ENCODE data around the gene AKT1S1. TPM values are rescaled to one million over a fixed set of nuclear protein-coding genes. Genes with fewer than 3 reads are reported as not detected.

The AKT1S1 gene
- total and polyA plus RNA-seq, 2 of the 13 experiments (the other 11 are each of a cell fraction or from before 2014, with no cell fraction given) = 13.5 to 27.8 TPM

DNA sequence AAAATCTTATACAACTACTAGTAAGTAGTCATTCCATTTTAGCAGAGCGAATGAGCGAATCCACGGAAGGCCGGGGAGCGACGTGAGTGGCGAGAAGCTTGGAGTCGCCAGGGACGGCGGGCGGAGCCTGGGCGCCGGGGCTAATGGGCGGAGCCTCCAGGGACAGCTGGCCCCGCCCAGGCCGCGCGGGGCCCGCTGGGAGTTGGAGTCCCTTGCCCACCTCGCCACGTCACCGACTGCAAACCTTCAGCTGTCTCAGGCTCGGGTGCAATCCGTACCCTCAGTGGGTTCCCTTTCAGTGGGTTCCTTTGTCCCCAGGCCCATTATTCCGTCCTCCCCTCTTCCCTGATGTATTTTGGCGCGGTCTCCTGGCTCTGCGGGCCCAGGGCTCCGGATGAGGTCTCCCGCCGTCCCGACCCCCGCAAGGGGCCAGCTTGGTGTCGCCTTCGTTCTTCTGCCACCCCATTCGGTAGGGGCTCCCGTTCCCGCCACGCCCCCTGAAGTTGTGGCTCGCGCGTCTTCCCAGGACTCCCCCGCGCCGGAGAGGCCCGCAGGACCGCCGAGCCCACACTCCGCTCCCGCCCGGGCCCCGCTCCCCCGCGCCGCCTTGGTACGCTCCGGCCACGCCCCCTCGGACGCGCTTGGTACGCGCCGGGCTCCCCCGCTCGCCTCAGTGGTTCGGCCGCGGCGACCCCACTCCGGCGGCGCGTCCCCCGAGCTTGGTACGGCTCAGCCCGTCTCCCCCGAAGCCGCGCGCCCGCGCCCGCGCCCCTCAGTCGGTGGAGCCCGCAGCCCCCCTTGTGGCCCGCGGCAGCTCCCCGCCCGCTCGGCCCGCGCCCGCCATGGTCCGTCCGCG, 26.4 kb downstream of the AKT1S1 start, which contains the start of gene PTOV1 (continued):
- TF ChIP-seq NPAS2 (CRISPR knock-in tag; IDR thresholded peaks at IDR 0.05; ENCODE audit: borderline replicate concordance) = no peak
- TF ChIP-seq, protein P1, sequence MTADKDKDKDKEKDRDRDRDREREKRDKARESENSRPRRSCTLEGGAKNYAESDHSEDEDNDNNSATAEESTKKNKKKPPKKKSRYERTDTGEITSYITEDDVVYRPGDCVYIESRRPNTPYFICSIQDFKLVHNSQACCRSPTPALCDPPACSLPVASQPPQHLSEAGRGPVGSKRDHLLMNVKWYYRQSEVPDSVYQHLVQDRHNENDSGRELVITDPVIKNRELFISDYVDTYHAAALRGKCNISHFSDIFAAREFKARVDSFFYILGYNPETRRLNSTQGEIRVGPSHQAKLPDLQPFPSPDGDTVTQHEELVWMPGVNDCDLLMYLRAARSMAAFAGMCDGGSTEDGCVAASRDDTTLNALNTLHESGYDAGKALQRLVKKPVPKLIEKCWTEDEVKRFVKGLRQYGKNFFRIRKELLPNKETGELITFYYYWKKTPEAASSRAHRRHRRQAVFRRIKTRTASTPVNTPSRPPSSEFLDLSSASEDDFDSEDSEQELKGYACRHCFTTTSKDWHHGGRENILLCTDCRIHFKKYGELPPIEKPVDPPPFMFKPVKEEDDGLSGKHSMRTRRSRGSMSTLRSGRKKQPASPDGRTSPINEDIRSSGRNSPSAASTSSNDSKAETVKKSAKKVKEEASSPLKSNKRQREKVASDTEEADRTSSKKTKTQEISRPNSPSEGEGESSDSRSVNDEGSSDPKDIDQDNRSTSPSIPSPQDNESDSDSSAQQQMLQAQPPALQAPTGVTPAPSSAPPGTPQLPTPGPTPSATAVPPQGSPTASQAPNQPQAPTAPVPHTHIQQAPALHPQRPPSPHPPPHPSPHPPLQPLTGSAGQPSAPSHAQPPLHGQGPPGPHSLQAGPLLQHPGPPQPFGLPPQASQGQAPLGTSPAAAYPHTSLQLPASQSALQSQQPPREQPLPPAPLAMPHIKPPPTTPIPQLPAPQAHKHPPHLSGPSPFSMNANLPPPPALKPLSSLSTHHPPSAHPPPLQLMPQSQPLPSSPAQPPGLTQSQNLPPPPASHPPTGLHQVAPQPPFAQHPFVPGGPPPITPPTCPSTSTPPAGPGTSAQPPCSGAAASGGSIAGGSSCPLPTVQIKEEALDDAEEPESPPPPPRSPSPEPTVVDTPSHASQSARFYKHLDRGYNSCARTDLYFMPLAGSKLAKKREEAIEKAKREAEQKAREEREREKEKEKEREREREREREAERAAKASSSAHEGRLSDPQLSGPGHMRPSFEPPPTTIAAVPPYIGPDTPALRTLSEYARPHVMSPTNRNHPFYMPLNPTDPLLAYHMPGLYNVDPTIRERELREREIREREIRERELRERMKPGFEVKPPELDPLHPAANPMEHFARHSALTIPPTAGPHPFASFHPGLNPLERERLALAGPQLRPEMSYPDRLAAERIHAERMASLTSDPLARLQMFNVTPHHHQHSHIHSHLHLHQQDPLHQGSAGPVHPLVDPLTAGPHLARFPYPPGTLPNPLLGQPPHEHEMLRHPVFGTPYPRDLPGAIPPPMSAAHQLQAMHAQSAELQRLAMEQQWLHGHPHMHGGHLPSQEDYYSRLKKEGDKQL (CRISPR knock-in tag; IDR thresholded peaks at IDR 0.05; ENCODE audit: low read depth) = no peak
- no peak for TF ChIP-seq XRCC5 (optimal IDR thresholded peaks at IDR 0.05; ENCODE audit: low read length)
- no peak for TF ChIP-seq ZNF251 (CRISPR knock-in tag; IDR thresholded peaks at IDR 0.05)
- TF ChIP-seq GPN1 (CRISPR knock-in tag; IDR thresholded peaks at IDR 0.05; ENCODE audit: borderline replicate concordance) = no peak
- no peak for TF ChIP-seq ZNF30 (CRISPR knock-in tag; IDR thresholded peaks at IDR 0.05)
- no peak for TF ChIP-seq MIXL1 (CRISPR knock-in tag; IDR thresholded peaks at IDR 0.05)
- no peak for TF ChIP-seq ZC3H13 (CRISPR knock-in tag; IDR thresholded peaks at IDR 0.05)
- TF ChIP-seq HHEX (CRISPR knock-in tag; IDR thresholded peaks at IDR 0.05) = no peak
- peak; percentile 96 for TF ChIP-seq YEATS4 (CRISPR knock-in tag; IDR thresholded peaks at IDR 0.05; ENCODE audit: borderline replicate concordance)
- TF ChIP-seq, protein P2, sequence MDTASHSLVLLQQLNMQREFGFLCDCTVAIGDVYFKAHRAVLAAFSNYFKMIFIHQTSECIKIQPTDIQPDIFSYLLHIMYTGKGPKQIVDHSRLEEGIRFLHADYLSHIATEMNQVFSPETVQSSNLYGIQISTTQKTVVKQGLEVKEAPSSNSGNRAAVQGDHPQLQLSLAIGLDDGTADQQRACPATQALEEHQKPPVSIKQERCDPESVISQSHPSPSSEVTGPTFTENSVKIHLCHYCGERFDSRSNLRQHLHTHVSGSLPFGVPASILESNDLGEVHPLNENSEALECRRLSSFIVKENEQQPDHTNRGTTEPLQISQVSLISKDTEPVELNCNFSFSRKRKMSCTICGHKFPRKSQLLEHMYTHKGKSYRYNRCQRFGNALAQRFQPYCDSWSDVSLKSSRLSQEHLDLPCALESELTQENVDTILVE (CRISPR knock-in tag; IDR thresholded peaks at IDR 0.05) = peak; percentile 58
- TF ChIP-seq ZNF816 (CRISPR knock-in tag; IDR thresholded peaks at IDR 0.05; ENCODE audit: borderline replicate concordance) = 0 out of 2 replicates have a peak, but pooled peaks have one; percentile 10
- TF ChIP-seq KDM1A (CRISPR knock-in tag; IDR thresholded peaks at IDR 0.05) = no peak
- peak; percentile 68 for TF ChIP-seq TAF1 (CRISPR knock-in tag; IDR thresholded peaks at IDR 0.05)
- no peak for TF ChIP-seq MATR3 (CRISPR knock-in tag; IDR thresholded peaks at IDR 0.05)
- TF ChIP-seq ZBTB8A (CRISPR knock-in tag; IDR thresholded peaks at IDR 0.05; ENCODE audit: borderline replicate concordance, low read depth) = no peak
- no peak for TF ChIP-seq TEAD3 (CRISPR knock-in tag; optimal IDR thresholded peaks at IDR 0.05; ENCODE audit: borderline replicate concordance)
- TF ChIP-seq CENPT (CRISPR knock-in tag; IDR thresholded peaks at IDR 0.05; ENCODE audit: low read depth) = peak; percentile 51; the same call in 1 of the 2 replicates
- 0 out of 2 replicates have a peak, but pooled peaks have one; percentile 37 for TF ChIP-seq FOXO1 (CRISPR knock-in tag; IDR thresholded peaks at IDR 0.05)
- no peak for TF ChIP-seq ZNF773 (CRISPR knock-in tag; IDR thresholded peaks at IDR 0.05; ENCODE audit: borderline replicate concordance)
- TF ChIP-seq NRL (CRISPR knock-in tag; IDR thresholded peaks at IDR 0.05; ENCODE audit: borderline replicate concordance) = no peak
- no peak for TF ChIP-seq ZNF644 (CRISPR knock-in tag; IDR thresholded peaks at IDR 0.05; ENCODE audit: low read depth)
- TF ChIP-seq, protein P3, sequence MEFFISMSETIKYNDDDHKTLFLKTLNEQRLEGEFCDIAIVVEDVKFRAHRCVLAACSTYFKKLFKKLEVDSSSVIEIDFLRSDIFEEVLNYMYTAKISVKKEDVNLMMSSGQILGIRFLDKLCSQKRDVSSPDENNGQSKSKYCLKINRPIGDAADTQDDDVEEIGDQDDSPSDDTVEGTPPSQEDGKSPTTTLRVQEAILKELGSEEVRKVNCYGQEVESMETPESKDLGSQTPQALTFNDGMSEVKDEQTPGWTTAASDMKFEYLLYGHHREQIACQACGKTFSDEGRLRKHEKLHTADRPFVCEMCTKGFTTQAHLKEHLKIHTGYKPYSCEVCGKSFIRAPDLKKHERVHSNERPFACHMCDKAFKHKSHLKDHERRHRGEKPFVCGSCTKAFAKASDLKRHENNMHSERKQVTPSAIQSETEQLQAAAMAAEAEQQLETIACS (CRISPR knock-in tag; IDR thresholded peaks at IDR 0.05) = peak; percentile 54
- TF ChIP-seq PHF21A (CRISPR knock-in tag; IDR thresholded peaks at IDR 0.05) = no peak
- TF ChIP-seq SIN3B (IDR thresholded peaks at IDR 0.05; ENCODE audit: low read length) = no peak
